ENCODE data around the gene PELI3.
A peak's percentile ranks its signal among the peaks of the same experiment; 100 is the strongest.

PELI3 gene

DNA sequence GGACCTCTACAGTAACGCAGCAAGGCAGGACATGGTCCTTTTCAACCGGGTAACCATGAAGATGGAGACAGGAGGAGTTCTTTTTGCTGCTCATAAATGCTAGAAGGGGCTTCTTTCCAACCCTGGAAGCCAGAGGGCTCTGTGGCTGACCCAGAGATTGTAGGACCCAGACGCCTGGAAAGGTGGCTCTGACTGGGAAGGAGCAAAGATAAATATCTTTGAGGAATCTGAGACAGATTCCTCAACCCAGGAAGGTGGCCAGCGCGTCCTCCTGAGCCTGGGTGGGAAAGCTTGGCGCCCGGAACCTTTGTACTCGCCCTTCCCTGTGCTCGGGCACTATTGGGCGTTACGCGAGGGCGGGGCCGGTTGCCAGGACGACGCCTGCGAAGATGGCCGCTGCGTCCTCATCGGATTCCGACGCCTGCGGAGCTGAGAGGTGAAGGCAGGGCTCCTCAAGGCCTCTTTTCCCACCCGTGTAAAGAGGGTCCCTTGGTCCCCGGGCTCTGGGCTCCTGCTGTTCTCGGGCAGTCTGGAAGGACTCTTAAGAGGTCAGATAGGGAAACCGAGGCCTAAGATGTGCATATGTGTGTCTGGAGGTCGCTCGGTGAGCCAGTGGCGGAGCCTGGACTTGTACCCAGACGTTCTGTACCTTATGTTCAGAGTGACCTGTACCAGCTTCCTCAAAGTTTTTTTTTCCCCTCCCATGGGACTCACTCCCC is 43.7 kb downstream of the PELI3 start, which contains the start of gene BBS1:
TSS of gene BBS1 (plus strand) at position 365 of the 719 bp plus-strand sequence. CDS start at position 390, 25 bp downstream.
- peak; percentile 45 for DNase-seq

GRCh38 chr11:66510990-66511339 is 44.3 kb downstream of the PELI3 start:
- no peak for DNase-seq

GRCh38 chr11:66523611-66524010 is 56.9 kb downstream of the PELI3 start:
- no peak for DNase-seq

- DNase-seq = no peak
These were observed 57.8 kb downstream of the PELI3 start for GRCh38 chr11:66524304-66525040.

Measured in NCI-H1417 treated with DMSO at 0.1 percent for 48 hours (cell line).